Measurements from ENCODE around the gene TXNDC5.
"Not testable (repeated sequence)": the region's sequence is repeated elsewhere in the genome, so short reads cannot be mapped to it uniquely, and the experiment has no call there.

GRCh38 chr6:7892367-7892766 is 18.2 kb downstream of the TXNDC5 start:
- TF ChIP-seq ZNF114 (CRISPR knock-in tag; IDR thresholded peaks at IDR 0.05) = not testable (repeated sequence)
- TF ChIP-seq, protein P1, sequence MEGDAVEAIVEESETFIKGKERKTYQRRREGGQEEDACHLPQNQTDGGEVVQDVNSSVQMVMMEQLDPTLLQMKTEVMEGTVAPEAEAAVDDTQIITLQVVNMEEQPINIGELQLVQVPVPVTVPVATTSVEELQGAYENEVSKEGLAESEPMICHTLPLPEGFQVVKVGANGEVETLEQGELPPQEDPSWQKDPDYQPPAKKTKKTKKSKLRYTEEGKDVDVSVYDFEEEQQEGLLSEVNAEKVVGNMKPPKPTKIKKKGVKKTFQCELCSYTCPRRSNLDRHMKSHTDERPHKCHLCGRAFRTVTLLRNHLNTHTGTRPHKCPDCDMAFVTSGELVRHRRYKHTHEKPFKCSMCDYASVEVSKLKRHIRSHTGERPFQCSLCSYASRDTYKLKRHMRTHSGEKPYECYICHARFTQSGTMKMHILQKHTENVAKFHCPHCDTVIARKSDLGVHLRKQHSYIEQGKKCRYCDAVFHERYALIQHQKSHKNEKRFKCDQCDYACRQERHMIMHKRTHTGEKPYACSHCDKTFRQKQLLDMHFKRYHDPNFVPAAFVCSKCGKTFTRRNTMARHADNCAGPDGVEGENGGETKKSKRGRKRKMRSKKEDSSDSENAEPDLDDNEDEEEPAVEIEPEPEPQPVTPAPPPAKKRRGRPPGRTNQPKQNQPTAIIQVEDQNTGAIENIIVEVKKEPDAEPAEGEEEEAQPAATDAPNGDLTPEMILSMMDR (conservative IDR thresholded peaks at IDR 0.05; ENCODE audit: low read depth in 2 of 2) = not testable (repeated sequence)

Data from GM23338 (cell line).